KOPT-K1 (cell line): ENCODE measurements around the gene THOC2.
"Not testable (repeated sequence)": the region's sequence is repeated elsewhere in the genome, so short reads cannot be mapped to it uniquely, and the experiment has no call there.

ENCODE experiments used
- H3K27ac ChIP-seq: fragments of 200-600 bp; sonication (generic); 2 replicates; pipeline ENCODE4 v1.5.1; 2016; ENCODE audit warnings: antibody characterized with exemption, mild to moderate bottlenecking, low read depth, low read length; ENCODE audit not compliant: poor library complexity, severe bottlenecking
- H3K36me3 ChIP-seq: fragments of 200-600 bp; sonication (generic); 2 replicates; pipeline ENCODE4 v1.5.1; 2017; ENCODE audit warnings: antibody characterized with exemption, mild to moderate bottlenecking, low read length, moderate library complexity; ENCODE audit not compliant: insufficient read depth
- H3K9me3 ChIP-seq: fragments of 200-600 bp; sonication (generic); 2 replicates; pipeline ENCODE4 v1.5.1; 2017; ENCODE audit warnings: antibody characterized with exemption, low read length, mild to moderate bottlenecking; ENCODE audit not compliant: insufficient read depth, poor library complexity, severe bottlenecking

The THOC2 gene

DNA sequence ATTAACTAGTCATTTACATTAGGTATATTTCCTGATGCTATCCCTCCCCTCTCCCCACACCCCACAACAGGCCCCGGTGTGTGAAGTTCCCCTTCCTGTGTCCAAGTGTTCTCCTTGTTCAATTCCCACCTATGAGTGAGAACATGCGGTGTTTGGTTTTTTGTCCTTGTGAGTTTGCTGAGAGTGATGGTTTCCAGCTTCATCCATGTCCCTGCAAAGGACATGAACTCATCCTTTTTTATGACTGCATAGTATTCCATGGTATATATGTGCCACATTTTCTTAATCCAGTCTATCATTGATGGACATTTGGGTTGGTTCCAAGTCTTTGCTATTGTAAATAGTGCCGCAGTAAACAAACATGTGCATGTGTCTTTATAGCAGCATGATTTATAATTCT is 69.1 kb downstream of the THOC2 start:
- not testable (repeated sequence) for H3K27ac ChIP-seq, H3K9me3 ChIP-seq
- peaks cover 80% of the 10 kb centered on the region for H3K36me3 ChIP-seq

GRCh38 chrX:123656507-123656906 is 76.3 kb downstream of the THOC2 start:
- H3K27ac ChIP-seq, H3K9me3 ChIP-seq: not testable (repeated sequence)
- H3K36me3 ChIP-seq = peaks cover 33% of the 10 kb centered on the region

GRCh38 chrX:123648811-123649181 is 84.1 kb downstream of the THOC2 start:
- peaks cover 40% of the 10 kb centered on the region for H3K36me3 ChIP-seq
- not testable (repeated sequence) for H3K27ac ChIP-seq

DNA sequence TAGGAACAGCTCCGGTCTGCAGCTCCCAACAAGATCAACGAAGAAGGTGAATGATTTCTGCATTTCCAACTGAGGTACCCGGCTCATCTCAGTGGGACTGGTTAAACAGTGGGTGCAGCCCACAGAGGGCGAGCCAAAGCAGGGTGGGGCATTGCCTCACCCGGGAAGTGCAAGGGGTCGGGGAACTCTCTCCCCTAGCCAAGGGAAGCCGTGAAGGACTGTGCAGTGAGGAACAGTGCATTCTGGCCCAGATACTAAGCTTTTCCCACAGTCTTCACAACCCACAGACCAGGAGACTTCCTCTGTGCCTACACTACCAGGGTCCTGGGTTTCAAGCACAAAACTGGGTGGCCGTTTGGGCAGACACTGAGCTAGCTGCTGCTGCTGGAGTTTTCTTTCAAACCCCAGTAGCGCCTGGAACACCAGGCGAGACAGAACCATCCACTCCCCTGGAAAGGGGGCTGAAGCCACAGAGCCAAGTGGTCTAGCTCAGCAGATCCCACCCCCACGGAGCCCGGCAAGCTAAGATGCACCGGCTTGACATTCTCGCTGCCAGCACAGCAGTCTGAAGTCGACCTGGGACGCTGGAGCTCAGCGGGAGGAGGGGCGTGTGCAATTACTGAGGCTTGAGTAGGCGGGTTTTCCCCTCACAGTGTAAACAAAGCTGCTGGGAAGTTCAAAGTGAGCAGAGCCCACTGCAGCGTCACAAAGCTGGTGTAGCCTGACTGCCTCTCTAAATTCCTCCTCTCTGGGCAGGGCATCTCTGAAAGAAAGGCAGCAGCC is 84.6 kb downstream of the THOC2 start:
- no peak overlapping the region for H3K27ac ChIP-seq
- peaks cover 45% of the 10 kb centered on the region for H3K36me3 ChIP-seq
- no peaks in the 10 kb centered on the region for H3K9me3 ChIP-seq

More at GRCh38 chrX:123648811-123649181, 84.1 kb downstream of the THOC2 start:
- not testable (repeated sequence) for H3K9me3 ChIP-seq

DNA sequence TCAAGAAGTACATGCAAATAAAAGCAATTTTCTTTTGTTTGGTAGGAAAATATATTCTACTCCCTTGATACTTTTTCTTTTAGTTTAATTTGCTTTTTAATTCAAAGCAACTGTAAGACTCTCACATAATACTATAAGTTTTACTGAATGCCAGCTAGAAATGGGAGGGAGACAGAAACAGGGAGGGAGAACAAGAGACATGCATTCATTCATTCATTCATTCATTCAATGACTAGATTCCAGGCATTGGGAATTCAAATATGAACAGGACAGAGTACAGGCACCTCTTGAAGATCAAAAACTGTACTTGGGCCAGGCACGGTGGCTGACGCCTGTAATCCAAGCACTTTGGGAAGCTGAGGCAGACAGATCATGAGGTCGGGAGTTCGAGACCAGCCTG is 85.6 kb downstream of the THOC2 start:
- H3K36me3 ChIP-seq = peaks cover 51% of the 10 kb centered on the region
- H3K27ac ChIP-seq = no peak overlapping the region
- H3K9me3 ChIP-seq = no peaks in the 10 kb centered on the region

- Histone ChIP-seq H3K9me3 (no peaks in the 10 kb centered on the region), H3K36me3 (peaks cover 92% of the 10 kb centered on the region), H3K27ac (no peak overlapping the region)
Measured at GRCh38 chrX:123629502-123629901, 103.3 kb downstream of the THOC2 start.

DNA sequence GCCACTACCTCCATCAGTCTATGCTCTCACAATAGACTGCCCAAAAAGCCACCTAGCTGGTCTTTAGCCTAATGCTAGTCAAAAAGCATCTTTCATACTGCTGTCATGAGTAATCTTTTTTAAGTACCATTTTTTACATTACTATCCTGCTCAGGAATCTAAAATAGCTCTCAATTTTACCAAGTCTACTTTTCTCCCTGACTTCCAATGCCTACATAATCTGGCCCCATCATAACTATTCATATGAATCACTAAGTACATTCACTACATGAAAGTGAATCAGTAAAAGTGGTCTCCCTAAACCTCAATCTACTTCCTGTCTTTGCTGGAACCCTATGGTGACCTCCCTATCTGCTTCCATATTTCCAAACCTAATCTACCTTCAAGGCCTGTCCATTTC is 105.9 kb downstream of the THOC2 start:
- peaks cover 95% of the 10 kb centered on the region for H3K36me3 ChIP-seq

DNA sequence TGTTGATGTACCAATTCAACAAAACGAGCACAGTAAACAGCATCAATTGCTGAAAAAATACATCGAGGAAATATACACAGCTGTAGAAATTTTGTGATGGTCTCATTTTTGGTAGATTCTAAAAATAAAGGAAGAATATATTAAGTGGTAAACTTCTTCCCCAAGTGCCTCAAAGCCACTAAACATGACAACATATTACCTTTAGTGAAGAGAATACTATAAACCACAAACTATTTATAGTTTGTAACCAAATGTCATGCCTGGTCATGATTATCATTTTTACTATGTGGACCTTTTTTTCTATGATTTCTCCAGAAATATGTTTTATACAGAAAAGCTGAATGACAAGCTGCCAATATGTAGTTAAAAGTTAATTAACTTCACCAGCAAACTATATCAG is 106.9 kb downstream of the THOC2 start:
- Histone ChIP-seq H3K9me3 (no peaks in the 10 kb centered on the region), H3K36me3 (peaks cover 95% of the 10 kb centered on the region), H3K27ac (no peak overlapping the region)

More for the DNA sequence above, 105.9 kb downstream of the THOC2 start:
- Histone ChIP-seq H3K9me3 (no peaks in the 10 kb centered on the region), H3K27ac (no peak overlapping the region)

GRCh38 chrX:123625477-123625876 is 107.4 kb downstream of the THOC2 start:
- Histone ChIP-seq H3K36me3 (peaks cover 95% of the 10 kb centered on the region), H3K9me3 (no peaks in the 10 kb centered on the region), H3K27ac (no peak overlapping the region)

- H3K9me3 ChIP-seq = no peaks in the 10 kb centered on the region
- peaks cover 77% of the 10 kb centered on the region for H3K36me3 ChIP-seq
- H3K27ac ChIP-seq = no peak overlapping the region
Measured at GRCh38 chrX:123617007-123617406, 115.8 kb downstream of the THOC2 start.

GRCh38 chrX:123610915-123611314 is 121.9 kb downstream of the THOC2 start:
- H3K9me3 ChIP-seq = no peaks in the 10 kb centered on the region
- H3K27ac ChIP-seq = no peak overlapping the region
- H3K36me3 ChIP-seq = peaks cover 82% of the 10 kb centered on the region

DNA sequence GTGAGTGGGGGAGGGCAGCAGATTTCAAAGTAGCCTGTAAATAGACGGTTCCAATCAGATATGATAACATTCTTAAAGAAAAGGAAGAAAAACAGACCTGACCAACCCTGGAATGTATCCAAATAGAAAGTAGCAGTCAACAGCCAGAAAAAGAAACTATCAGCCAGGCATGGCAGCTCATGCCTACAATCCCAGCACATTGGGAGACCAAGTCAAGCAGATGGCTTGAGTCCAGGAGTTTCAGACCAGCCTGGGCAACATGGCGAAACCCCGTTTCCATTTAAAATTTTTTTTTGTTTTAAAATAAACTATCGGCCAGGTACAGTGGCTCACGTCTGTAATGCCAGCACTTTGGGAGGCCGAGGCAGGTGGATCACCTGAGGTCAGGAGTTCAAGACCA is 125.0 kb downstream of the THOC2 start:
- Histone ChIP-seq H3K27ac (no peak overlapping the region), H3K36me3 (peaks cover 89% of the 10 kb centered on the region)

DNA sequence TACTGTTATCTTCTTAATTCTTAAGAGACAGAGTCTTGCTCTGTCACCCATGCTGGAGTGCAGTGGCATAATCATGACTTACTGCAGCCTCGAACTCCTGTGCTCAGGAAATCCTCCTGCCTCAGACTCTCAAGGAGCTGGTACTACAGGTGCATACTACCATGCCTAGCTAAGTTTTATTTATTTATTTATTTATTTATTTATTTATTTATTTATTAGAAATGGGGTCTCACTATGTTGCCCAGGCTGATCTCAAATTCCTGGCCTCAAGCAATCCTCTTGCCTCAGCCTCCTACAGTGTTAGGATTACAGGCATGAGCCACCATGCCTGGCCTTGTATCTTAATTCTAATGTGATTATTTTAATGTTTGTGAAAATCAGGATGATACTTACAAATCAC is 125.6 kb downstream of the THOC2 start:
- Histone ChIP-seq H3K9me3 (no peaks in the 10 kb centered on the region), H3K27ac (no peak overlapping the region), H3K36me3 (peaks cover 90% of the 10 kb centered on the region)

More for the DNA sequence above, 125.0 kb downstream of the THOC2 start:
- H3K9me3 ChIP-seq = no peaks in the 10 kb centered on the region

DNA sequence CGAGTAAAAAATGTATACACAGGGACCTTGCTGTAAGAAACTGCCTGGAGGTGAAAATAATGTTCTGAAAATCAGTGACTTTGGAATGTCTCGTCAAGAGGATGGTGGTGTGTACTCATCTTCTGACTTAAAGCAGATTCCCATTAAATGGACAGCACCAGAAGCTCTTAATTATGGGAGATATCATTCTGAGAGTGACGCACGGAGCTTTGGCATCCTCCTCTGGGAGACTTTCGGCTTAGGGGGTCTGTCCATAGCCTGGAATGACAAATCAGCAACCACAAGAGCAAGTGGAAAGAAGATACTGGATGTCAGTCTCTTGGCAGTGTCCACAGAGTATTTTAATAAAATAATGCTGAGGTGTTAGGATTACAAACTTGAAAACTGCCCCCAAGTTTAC is 129.4 kb downstream of the THOC2 start:
- H3K9me3 ChIP-seq = no peaks in the 10 kb centered on the region
- peaks cover 83% of the 10 kb centered on the region for H3K36me3 ChIP-seq
- H3K27ac ChIP-seq = no peak overlapping the region

DNA sequence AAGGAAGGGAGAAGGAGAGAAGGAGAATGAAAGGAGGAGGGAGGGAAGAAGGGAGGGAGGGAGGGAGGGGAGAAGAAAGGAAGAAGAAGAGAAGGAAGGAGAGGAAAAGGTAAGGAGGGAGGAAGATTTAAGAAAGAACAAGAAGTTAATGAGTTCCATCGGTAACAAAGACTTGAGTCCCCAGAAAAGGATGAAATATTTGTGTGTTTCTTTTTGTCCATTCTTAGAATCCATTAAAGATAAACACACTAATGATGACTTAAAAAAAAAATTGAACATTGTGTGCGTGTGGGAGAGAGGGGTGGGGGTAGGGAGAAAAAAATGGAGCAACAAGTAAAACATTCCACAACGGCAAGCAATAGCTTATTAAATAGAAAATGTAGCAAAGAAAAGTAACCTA is 131.4 kb downstream of the THOC2 start:
- Histone ChIP-seq H3K9me3 (no peaks in the 10 kb centered on the region), H3K36me3 (peaks cover 65% of the 10 kb centered on the region), H3K27ac (no peak overlapping the region)

DNA sequence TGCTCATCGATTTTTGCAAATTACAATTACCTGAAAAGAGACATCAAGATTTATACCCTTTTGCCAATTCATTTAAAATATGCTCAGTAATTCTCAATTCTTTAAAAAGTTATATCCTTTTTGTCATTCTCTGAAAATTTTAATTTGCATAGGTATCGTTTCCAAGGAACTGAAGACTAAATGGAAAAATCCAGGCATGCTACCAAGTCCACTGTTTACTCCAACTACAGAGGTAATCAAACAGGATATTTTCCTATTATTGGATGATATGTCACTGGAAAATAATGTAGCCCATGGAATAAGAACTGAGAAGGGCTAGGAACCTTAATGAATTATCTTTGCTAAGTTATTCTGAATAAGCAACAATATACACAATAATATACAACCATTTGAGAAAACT is 132.7 kb downstream of the THOC2 start:
- Histone ChIP-seq H3K27ac (no peak overlapping the region), H3K36me3 (peaks cover 55% of the 10 kb centered on the region), H3K9me3 (no peaks in the 10 kb centered on the region)
